GM12872 (cell line): ENCODE measurements around the gene GJE1.

ENCODE experiments used
- CTCF ChIP-seq: IDR thresholded peaks from 3 replicates; pipeline ENCODE4 v1.5.1; 2011; ENCODE audit warnings: low read depth, mild to moderate bottlenecking, low read length, moderate library complexity; ENCODE audit not compliant: insufficient read depth

Gene GJE1

GRCh38 chr6:142121342-142121741 lies 11.4 kb upstream of the GJE1 start:
- no peak for TF ChIP-seq CTCF

GRCh38 chr6:142130814-142131213 lies 1.9 kb upstream of the GJE1 start:
- no peak for TF ChIP-seq CTCF

DNA sequence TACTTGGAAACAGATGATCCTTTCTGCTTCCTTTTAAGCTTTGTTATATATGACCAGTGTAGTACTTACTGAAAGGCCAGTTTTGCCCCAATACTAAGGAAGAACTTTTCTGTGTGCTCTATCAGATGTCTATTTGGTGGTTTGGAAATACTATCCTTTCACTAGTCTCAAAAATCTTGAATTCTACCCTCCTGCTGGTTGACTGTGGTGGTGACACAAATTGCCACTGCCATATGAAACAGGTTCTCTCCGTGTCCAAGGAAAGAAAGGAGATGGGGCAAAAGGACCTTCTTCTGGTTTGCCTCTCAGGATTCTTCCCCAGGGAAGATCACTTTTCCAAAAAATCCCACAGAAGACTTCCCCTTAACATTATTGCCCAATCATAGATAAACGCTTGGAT lies 6.2 kb downstream of the GJE1 start:
- TF ChIP-seq CTCF, result no peak

DNA sequence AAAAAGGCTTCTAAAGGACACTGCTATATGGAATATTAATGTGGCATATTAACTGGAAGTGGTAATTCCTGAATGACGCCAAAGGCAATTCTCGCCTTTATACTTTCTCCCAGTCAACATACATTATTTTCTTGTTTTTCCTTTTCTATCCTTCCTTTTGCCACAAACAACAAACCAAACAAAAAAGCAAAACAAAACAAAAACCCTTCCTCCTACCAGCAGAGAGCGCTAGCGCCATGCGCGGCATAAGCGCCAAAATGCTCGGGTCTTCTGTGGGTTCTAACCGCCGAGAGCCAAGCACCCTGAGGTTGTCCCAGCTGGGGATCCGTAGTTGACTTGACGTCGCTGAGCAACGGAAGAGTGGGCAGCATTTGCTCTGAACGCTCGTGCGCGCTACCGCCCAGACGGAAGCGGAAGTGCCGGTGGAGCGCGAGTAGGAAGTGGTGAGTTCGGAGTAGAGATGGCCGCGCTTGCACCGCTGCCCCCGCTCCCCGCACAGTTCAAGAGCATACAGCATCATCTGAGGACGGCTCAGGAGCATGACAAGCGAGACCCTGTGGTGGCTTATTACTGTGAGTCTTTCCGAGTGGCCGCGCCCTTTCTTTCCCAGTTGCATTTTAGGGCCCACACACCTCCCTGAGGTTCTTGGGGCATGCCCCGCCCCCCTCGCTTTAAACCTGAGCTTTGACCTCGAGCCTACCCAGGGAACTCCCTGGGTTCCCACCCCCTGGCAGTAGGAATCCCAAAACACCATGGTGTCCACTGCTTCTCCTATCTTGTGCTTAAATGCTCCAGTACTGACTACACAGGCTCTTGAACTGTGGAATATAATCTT lies 14.3 kb downstream of the GJE1 start, which contains the start of the genes NMBR and VTA1:
TSS of gene NMBR (minus strand) at position 295 of the 835 bp plus-strand sequence. CDS start 58,464 bp downstream, outside the sequence.
TSS of gene VTA1 (plus strand) at position 436 of the 835 bp plus-strand sequence. CDS start at position 461, 25 bp downstream.
- peak; percentile 87 for TF ChIP-seq CTCF

GRCh38 chr6:142152746-142153145 lies 20.0 kb downstream of the GJE1 start:
- no peak for TF ChIP-seq CTCF

- TF ChIP-seq CTCF, result no peak
Observed at GRCh38 chr6:142153196-142153595, 20.5 kb downstream of the GJE1 start.

DNA sequence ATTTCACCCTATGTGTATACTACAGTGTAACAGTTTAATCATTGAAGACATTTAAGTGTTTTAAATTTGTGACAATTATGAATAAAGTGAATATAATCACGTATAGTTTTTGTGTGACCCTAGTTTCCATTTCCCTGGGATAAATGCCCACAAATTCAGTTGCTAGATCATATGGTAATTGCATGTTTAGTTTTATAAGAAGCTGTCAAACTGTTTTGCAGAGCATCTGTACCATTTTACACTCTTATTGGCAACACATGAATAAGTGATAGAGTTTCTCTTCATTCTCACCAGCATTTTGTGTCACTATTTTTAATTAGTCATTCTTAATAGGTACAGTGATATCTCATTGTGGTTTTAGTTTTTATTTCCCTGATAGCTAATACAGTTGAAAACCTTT lies 21.6 kb downstream of the GJE1 start:
- no peak for TF ChIP-seq CTCF
